Measurements from ENCODE around the gene SBNO2. TPM values are rescaled to one million over a fixed set of nuclear protein-coding genes. Genes with fewer than 3 reads are reported as not detected.

The SBNO2 gene
- total and polyA plus RNA-seq, 9 of the 15 experiments (the other 6 are each of a cell fraction or from before 2014, with no cell fraction given) = 0.01 to 46.2 (median 6.7) TPM

DNA sequence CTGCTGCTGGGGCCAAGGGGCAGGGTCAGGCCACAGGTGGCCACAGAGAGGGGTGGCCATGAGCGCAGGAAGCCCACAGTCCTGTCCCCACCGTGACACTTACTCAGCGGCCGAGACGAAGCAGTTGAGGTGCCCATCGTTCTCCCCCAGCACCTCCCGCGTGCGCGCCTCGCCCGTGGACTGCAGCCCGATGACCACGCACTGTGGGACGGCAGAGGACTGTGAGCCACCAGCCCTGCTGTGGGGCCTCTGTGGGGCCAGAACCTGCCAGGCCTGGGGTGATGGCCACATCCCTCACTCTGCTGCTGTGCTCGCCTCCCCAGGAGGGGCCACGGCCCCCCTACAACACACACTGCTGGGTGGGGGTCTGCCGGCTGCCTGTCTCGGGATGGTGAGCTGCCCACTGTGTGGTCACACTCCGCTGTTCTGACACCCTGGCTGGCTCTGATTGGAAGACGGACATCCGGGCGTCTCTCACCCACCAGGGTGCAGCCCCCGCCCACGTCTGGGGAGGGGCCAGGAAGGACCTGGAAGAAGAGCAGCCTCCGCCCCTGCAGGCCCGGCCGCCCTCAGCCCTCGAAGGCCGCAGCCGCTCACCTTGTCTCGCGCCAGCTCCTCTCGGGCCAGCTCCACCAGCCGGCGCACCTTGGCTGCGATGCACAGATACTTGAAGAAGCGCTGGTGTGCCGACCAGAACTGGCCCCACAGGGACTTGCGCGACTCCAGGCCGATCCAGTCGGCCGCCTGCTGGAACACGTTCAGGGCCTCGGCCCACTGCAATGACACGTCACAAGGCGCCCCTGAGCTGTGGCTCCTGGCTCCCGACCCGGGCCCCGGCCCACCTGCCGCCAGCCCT is 57.1 kb downstream of the SBNO2 start:
- ATAC-seq = no peak
- BruUV-seq (replicated peaks) = no TSS peak

More for the DNA sequence above, 57.1 kb downstream of the SBNO2 start:
- no peaks in the 10 kb centered on the region for H3K27me3 ChIP-seq (ENCODE audit: control insufficient read depth in 2 of 2, insufficient read depth in 2 of 2, low read length in 2 of 2)
- intact Hi-C loops (cut with micrococcal nuclease) = no loop called here
- POLR2A ChIA-PET = interaction anchor here (0.6 kb wide), 1 partner anchor 1318 kb away, joined by 4 read pairs; no protein-coding TSS in a partner anchor
- no peak for FAIRE-seq
- no peaks in the 10 kb centered on the region for H3K9me3 ChIP-seq (replicated peaks; ENCODE audit: control insufficient read depth, insufficient read depth, low read depth, low read length)
- no peak overlapping the region; a peak in 1 of 4 replicates for H3K9ac ChIP-seq (ENCODE audit: insufficient read depth in 1 of 2, low read depth in 2 of 2, low read length in 2 of 2)
- no peaks in the 10 kb centered on the region for H3K9me1 ChIP-seq (ENCODE audit: control insufficient read depth, insufficient read depth, low read length)
- no peak overlapping the region for H2AFZ ChIP-seq (ENCODE audit: low read depth, low read length)
- H3K36me3 ChIP-seq (ENCODE audit: control insufficient read depth, insufficient read depth, low read length) = peaks cover 79% of the 10 kb centered on the region; the same call in 2 of the 3 replicates
- CTCF ChIA-PET (ENCODE audit: low intra/inter-chr PET ratio) = no interaction called here
- in situ Hi-C loops (cut with MboI) = no loop called here
- no peak overlapping the region for H3K4me2 ChIP-seq (ENCODE audit: insufficient read depth, low read length)
- peaks cover 3% of the 10 kb centered on the region; the same call in 1 of the 3 replicates for H3K79me2 ChIP-seq (ENCODE audit: control insufficient read depth, insufficient read depth, low read length)
- 92% methylated on average over 49 of the region's 52 CpGs for WGBS (ENCODE audit: insufficient coverage, low coverage, missing lambda C conversion rate)
- peaks cover 9 to 58% of the 10 kb centered on the region in 2 experiments for H3K4me1 ChIP-seq (replicated peaks in 1 of 2; ENCODE audit: control insufficient read depth in 2 of 2, insufficient read depth in 2 of 2, low read length in 2 of 2)
- no peak overlapping the region for H3K27ac ChIP-seq (ENCODE audit: extremely low read depth, low read depth, low read length)
- no peak for DNase-seq (ENCODE audit: extremely low read depth in 1 of 4, low spot score in 3 of 4)
- TF ChIP-seq ZNF134 (CRISPR knock-in tag; conservative IDR thresholded peaks at IDR 0.05) = no peak
- no peak for TF ChIP-seq TCF7L2 (IDR thresholded peaks at IDR 0.05; ENCODE audit: low read depth, low read length)
- peak; percentile 31 for TF ChIP-seq EGR1 (conservative IDR thresholded peaks at IDR 0.05)
- TF ChIP-seq, protein P1, sequence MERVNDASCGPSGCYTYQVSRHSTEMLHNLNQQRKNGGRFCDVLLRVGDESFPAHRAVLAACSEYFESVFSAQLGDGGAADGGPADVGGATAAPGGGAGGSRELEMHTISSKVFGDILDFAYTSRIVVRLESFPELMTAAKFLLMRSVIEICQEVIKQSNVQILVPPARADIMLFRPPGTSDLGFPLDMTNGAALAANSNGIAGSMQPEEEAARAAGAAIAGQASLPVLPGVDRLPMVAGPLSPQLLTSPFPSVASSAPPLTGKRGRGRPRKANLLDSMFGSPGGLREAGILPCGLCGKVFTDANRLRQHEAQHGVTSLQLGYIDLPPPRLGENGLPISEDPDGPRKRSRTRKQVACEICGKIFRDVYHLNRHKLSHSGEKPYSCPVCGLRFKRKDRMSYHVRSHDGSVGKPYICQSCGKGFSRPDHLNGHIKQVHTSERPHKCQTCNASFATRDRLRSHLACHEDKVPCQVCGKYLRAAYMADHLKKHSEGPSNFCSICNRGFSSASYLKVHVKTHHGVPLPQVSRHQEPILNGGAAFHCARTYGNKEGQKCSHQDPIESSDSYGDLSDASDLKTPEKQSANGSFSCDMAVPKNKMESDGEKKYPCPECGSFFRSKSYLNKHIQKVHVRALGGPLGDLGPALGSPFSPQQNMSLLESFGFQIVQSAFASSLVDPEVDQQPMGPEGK (CRISPR knock-in tag; IDR thresholded peaks at IDR 0.05; ENCODE audit: borderline replicate concordance) = no peak
- no peak for TF ChIP-seq SMAD4 (CRISPR knock-in tag; conservative IDR thresholded peaks at IDR 0.05)
- no peak for TF ChIP-seq MTA3 (IDR thresholded peaks at IDR 0.05; ENCODE audit: borderline replicate concordance)
- no peak for TF ChIP-seq CREBBP (IDR thresholded peaks at IDR 0.05; ENCODE audit: low read depth, low read length)
- 0 out of 2 replicates have a peak, but pooled peaks have one; percentile 24 for TF ChIP-seq POLR2G (IDR thresholded peaks at IDR 0.05; ENCODE audit: low read depth, low read length)
- no peak for TF ChIP-seq SAP30 (IDR thresholded peaks at IDR 0.05; ENCODE audit: borderline replicate concordance, insufficient read depth, low read depth, low read length, poor library complexity, severe bottlenecking)
- TF ChIP-seq LCOR (CRISPR knock-in tag; IDR thresholded peaks at IDR 0.05) = no peak
- no peaks in the 10 kb centered on the region for H4K20me1 ChIP-seq (replicated peaks; ENCODE audit: control insufficient read depth, insufficient read depth, low read length)
- no peak overlapping the region for H3K4me3 ChIP-seq
